NCI-H1092 treated with DMSO at 0.1 percent for 48 hours (cell line): ENCODE data around the gene IQCK.

Experiments used
- DNase-seq: peaks from one replicate; lab custom pipeline; 2025; lab: John Stamatoyannopoulos, UW

Gene IQCK

DNA sequence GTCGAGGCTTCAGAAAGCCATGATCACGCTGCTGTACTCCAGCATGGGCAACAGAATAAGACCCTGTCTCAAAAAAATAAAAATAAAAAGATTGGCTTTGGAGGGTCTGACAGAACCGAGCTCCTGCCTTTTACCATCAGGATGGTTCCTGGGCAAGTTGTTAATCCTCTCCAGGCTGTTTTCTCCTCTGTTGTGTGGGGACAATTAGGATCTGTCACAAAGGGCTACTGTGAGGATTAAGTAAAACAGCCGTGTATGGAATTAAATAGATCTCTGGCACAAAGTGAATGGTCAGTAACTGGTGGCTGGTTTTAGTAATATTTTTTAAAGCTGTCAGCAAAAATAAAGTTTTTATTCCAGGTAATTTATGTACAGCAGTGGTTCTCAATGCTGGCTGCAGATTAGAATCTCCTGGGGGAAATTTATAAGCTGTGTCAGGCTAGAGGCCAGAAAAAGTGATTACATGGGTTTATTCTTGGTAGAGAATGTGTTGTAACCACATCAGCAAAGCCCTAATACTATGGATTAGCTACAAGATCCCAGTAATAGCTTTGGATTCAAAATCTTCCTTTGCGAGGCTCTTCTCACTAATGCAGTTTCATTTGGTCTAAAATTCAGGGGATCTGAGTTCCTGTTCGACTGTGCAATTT is 119.4 kb downstream of the IQCK start:
- DNase-seq = no peak

DNA sequence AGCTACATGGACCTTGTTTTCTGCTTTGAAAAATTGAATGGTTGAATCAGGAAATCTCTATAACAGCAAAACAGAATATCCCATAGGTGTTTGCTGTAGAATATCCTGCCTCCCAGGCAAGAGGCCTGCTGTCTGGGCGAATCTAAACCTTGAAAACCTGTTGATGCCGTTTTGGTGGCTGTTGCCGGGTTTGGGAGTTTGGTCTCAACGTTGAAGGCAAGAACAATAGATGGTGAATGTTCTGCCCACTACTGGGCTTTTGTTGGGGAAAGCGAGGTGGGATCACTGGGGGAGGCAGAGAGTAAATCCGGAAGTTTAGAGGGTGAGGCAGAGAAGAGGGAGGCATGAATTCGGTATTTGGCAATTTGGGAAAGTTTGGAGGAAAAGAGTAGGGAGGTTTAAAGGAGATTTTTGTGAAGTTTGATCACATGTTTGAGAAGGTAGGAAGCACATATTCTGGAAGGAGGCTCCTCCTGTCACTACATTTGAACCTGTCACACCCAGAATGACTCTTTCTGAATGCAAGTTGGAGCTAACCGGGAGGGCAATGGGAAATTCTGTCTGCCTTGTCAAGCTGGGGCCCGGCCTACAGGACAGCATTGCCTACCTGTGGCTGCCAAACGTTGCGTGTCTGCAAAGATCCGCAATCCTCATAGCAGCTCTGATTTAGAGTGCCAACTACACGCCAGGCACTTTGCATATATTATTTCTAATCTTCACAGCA is 120.1 kb downstream of the IQCK start:
- DNase-seq = no peak

DNA sequence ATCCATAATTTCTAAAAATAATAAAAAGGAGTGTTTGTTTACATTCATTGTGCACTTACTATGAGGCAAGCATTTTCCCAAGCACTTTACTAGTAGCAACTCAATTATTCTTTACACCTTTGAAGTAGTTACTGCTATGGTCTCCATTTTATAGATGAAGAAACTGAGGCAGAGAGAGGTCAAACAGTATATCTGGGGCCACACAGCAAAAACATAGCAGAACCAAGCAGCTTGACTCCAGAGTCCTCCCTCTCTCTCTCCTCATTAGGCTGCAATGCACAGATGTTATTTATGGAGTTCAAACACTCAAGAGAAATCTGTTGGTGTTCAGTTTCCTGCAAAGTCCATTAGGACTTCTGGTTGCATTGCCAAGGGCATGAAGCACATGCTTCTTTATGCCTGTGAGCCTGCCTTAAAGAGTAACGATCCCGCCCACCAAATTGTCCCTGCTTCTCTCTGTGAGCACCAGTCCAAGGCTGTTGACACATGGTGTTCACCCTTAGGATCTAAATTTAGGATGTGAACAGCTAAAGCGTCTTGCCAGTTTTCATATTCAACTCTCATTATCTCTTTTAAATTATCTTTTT is 122.5 kb downstream of the IQCK start:
- peak; percentile 96 for DNase-seq

DNA sequence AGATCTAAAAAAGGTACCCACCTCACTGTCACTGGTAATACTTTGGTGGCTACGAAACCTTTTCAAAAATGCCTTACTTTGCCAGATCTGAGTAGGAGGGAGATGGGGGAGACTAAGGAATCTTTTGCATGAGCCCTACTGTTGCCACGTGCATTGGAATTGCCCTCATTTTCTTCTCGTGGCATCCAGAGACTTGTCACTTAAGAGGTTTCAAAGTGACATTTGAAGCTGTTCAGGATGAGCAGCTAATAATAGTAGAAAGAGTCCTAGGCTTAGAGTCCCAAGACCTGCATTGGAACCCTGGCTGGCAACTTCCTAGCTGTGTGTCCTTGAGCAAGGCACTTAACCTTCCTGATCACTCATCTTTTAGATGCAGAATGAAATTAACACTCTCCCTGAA is 123.1 kb downstream of the IQCK start:
- DNase-seq = no peak

DNA sequence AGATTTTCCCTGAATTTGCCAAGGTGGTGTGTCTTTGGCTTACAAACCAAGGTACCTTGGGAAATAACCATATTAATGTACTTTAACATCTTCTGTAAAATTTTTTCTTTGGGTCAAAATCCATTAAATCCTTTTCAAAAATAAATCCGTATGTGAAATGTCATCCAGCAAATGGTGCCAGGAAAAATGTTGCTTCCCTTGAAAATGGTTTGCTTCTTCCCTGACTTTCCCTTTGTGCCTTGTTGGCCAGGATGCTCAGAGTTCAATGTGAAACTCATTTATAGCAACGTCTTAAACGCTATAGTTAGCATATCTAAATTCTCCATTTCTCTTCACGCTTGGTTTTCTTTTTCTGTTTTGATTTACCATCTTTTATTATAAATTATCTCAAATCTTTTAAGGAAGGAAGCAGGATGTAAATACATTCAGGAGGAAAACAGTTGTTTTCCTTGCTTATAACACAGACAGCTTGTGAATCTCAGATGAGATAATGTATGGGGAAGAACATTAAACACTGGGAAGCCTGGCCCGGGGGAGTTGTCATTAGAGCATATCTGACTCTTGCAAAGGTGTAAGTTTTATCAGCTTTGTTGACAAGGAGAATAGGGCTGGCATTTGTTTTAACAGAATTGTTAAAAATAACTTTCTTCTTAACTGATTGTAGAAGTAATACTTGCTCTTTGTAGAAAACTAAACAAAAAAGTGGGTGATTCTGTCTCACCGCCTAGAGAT is 124.5 kb downstream of the IQCK start:
- no peak for DNase-seq

DNA sequence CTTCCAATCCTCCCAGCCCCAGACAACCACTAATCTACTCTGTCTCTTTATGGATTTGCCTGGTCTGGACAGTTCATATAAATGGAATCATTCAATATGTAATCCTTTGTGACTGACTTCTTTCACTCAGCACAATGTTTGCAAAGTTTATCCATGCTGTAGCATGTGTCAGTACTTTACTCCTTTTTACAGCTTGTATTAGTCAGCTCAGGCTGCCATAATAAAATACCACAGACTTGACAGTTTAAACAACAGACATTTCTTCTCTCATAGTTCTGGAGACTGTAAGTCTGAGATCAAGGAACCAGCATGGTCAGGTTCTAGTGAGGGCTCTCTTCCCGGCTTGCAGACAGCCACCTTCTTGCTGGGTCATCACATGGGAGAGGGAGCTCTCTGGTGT is 125.3 kb downstream of the IQCK start:
- DNase-seq = no peak

DNA sequence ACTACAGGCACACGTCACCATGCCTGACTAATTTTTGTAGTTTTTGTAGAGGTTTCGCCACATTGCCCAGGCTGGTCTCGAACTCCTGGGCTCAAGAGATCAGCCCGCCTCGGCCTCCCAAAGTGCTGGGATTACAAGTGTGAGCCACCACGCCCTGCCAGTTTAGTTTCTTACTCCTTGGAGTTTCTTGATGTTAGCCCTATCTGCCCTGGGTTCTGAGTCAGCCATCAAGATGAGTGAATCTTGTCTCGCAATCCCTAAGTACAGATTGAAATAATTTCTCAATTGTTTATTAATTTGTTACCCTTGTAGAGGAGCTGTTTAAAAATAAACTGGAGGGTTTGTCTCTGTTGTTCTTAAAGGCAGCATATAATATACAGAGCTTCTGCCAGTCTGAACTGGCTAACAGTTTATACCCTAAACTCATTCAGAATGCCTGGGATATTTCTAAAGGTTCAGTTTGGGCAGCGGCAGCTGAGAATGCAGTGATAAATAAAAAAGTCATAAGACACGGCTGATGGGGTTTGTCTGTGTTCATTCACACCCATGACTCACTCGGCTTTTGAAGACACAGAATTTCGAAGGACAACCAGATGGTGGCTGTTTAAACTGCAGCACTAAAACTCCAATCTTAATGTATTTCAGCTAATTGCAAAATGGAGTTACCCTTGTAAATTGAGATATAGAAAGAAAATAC is 127.0 kb downstream of the IQCK start:
- no peak for DNase-seq

DNA sequence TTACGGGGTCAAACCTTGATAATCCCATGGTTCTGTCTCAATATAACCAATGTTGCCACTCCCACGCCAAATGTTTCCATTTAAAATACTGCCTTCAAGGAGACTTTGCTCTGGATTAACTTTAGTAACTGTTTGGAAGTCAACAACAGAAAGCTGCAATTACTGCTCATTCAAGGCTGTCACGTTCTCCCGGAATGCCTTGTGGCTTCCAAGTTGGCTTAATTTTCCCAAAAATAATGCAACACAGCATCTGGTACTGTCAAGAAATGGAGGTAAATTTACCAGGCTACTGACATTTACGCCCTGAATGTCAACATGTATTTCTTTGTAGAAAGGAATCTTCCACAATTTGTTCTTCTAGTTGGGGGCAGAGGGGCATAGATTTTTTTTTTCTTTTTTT is 128.4 kb downstream of the IQCK start:
- no peak for DNase-seq

DNA sequence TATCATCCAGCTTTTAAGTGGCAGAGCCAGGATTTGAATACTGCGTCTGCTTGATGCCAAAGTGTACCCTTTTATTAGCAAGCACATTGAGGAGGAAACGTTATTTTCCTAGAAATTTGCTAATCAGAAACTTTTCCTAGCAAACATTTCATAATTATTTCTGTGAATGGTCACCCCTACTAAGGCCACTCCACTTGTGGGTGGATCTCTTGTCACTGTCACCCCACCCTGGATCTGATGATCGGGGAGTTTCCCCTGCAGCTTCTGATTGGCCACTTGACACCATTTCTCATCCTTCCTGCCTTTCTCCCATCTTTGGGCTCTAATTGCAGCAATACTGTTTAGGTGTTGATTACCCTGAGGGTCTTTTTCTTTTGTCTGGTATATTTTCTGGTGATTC is 130.7 kb downstream of the IQCK start:
- DNase-seq = no peak

DNA sequence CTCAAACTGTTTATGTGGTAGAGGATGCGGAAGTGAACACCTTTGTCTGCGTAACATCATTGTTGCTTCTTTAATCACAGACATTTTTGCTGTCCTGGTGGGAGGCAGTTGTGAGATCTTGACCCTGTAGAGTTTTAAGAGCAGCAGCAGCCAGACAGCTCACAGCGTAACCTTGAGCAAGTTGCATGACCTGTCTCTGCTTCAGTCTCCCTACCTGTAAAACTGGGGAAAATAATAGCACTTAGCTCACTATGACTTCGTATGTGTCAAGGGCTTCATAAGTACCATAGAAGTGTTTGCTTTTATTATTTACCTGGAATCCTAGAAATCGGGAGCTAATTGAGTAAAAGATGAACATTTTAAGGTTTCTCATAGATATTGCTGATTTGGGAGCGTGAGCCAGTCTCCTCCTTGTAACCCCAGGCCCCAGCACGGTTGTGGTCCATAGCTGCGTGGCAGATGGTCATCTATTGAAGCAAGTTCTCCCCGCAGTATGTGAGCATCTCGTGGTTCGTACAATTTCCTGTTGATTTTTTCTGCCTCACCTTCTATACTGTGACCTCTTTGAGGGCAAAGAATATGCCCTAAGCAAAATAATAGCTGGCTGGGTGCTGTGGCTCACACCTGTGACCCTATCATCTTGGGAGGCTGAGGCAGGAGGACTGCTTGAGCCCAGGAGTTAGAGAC is 132.2 kb downstream of the IQCK start:
- no peak for DNase-seq

DNA sequence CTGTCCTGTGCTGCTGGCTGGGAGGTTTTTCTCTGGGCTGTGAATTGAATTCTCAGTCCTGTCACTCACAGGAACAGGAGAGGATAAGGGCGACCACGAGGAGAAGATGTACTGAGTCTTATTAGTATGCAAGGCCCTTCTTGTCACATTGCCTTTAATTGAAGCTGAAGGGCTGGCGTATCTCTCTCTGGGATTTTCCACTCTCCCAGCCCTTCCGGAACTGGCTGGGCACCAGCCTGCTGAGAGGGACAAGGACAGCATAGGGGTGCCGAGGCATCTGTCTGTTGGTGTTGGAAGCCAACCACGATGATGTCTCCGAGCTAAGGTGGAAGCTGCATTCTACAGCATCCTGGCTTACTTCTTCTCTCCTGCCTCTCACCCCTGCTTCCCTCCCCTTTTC is 133.4 kb downstream of the IQCK start:
- no peak for DNase-seq

DNA sequence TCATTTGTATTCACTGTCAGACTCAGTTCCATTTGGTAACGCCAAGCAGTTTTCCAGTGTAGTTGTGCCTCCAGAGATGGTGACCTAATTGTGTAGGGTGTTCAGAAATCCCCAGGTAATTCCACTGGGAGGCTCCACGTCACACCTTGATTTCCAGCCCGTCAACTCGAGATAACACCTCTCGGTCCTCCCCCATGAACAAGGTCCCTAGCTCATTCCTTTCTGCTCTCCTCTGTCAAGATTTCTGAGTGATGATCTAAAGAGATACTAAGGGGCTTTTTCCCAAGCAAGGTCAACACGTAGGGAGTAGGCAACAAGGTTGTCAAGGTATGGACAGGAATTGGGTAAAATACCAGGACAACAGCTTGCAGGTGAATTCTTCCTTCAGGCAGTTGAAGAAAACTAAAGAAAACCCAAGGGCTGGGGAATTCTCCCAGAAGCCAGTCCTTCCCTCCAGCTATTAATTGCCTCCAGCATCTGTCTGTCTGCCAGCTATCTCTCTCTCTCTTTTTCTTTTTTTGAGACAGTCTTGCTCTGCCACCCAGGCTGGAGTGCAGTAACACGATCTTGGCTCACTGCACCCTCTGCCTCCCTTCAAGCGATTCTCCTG is 135.2 kb downstream of the IQCK start:
- DNase-seq = no peak

DNA sequence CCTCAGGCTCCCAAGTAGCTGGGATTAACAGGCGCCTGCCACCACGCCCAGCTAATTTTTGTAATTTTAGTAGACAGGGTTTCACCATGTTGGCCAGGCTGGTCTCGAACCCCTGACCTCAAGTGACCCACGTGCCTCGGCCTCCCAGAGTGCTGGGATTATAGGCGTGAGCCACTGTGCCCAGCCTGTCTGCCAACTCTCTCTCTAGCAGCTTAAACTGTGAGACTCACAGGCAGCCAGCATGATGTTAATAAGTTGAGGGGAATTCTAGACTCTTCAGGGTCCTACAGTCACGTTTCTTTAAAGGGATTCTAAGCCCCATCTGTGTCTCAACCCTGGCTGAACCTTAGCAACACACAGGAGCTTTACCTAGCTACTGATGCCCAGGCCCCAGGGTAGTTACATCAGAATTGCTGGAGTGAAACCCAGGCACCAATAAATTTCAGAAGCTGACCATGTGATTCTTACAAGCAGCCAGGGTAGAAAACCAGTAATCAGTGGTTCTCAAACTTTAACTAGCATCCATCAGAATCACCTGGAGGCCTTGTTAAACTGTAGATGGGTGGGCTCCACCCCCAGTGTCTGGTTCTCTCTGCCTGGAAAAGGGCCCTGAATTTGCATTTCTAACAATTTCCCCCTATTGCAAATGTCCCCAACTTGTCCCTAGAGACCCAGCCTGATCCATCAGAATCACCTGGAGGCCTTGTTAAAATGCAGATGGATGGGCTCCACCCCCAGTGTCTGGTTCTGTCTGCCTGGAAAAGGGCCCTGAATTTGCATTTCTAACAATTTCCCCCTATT is 135.9 kb downstream of the IQCK start:
- DNase-seq = no peak

DNA sequence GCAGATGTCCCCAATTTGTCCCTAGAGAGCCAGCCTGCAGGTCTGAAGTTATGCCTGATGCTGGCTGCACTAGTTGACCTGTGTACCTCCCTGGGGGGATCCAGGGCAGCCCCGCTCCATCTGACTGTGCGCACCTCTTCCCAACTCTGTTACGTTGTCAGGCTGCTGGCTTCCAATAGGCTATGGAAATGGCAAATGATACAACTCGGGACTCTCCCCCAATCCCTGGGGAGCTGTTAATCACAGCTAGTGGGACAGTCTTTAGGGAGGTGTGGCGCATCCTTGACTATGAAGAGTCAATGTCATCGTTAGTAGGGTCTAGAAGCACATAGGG is 136.4 kb downstream of the IQCK start:
- no peak for DNase-seq

DNA sequence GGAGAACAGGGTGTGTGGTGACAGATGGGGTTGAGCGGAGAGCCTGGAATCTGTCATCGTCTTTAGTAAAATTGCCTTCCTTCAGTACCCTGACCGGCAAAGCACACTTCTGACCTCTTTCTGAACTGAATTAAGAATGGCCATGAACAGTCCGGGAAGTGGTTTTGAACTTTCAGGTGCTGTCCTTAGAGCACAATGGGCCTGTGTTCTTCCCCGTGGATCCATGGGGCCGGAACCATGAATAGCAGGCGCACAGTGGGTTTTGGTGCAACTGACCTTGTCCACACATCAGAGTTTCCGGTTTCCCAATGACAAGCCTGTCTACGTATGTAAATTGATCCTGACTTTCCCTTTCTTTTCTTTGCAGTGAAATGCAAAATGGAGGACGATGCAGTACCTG is 138.0 kb downstream of the IQCK start:
- DNase-seq = no peak

DNA sequence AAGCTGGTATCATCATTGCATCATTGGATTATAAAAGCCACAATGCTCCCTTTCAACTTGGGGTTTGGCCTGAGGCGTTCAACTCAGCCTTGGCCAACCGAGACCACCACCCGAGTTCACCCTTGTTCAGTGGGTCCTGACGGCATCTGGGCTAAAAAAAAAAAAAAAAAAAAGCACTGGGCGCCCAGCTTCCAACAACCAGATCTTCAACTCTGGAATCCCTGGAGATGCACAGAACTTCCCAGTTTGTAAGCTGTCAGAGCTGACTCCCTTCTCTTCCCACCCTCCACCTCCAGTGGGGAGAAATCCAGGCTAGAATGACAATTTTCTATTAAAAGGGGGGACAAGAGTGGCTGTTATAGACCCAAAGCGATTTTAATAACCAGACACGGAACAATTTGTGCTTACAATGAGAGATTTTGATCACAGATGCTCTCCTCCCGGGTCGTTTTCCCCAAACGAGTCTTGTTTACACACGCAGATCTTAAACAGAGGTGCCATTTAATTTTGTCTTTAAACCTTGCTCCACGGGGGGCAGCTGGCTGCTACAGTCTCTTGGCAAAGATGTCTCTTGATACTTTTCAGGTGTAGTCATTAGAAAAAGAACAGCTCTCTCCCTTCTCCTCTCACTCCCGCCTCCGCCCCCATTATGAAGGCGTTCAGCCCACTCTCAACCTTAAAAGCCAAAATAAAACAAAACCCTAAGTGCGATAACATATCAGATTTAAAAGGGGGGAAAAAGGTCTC is 139.7 kb downstream of the IQCK start:
- peak; percentile 34 for DNase-seq

DNA sequence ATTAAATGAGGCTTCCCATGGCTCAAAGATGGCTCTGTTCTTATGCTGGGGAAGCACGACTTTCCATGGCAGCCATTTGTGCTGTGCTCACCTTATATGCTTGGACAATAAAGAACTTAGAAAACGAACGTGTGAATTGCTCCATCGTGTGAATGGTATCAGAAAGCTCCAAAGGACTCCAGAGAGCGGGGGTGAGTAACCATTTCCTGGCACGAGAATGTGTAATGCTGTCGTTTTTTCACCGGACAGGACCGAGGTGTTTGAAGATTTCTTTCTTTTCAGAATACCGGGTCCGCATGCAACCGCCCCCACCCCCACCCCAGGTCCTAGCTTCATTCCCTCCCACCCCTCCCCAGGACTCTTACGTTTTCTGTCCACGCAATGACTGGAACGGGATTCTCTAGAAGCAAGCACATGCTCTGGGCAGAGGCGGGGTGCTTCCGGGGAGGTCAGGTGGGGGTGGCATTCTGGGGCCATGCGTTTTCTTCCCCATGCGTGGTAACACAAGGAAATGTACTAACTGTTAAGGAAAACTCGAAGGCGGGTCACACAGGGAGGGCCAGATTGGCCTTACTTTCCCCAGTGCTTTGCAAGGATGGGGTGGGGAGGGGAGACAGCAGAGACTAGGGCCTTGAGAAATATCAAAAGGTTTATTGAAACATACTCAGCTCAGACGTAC is 140.4 kb downstream of the IQCK start:
- DNase-seq = no peak

DNA sequence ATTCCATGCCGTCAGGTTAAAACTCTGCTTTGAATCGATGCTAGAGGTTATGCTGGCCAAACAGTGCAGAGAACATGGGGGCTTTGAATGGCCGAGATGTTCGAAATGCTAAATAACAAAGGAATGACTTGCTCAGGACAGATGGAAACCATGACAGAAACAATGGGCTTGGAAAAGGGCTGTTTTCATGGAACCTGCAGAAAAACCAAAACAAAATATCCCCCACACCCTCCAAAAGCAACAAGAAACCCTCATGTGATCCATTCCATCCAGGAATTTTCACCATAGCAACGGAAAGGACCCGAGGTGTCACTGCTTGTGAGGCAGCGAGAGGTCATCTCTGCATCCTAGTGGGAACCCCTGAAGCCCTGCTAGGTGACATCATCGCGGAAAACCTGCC is 141.1 kb downstream of the IQCK start:
- no peak for DNase-seq

DNA sequence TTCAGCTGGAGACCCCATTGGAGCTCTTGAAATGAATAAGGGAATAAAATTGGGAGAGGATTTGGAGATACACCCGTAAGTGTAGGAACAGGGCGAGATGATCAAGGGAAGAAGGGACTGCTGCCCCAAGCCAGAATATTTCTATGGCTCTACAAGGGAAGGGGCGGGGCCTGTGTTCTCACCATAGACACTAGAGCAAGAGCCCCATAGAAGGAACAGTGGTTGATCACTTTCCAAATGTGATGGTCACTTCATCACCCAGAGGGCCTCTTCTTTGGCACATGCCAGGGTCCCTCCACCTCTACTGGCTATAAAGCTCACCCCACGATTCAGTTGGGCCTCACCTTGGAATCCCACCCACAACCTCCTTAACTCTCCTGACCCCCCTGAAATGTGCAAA is 141.5 kb downstream of the IQCK start:
- no peak for DNase-seq
